Endodermal cell (in vitro differentiated cells): ENCODE results near the gene DHODH. TPM values are rescaled to one million over a fixed set of nuclear protein-coding genes. Genes with fewer than 3 reads are reported as not detected.
"Not testable (repeated sequence)": the region's sequence is repeated elsewhere in the genome, so short reads cannot be mapped to it uniquely, and the experiment has no call there.

Source experiments
- DNase-seq: peaks from one replicate; pipeline ENCODE4 v3.0.0-alpha.2; 2017
- H3K27ac ChIP-seq: 2 replicates; pipeline ENCODE4 v1.5.1; 2013; ENCODE audit warnings: mild to moderate bottlenecking, low read depth, low read length, moderate library complexity
- H3K27me3 ChIP-seq: 2 replicates; pipeline ENCODE4 v1.6.1; 2013; ENCODE audit warnings: mild to moderate bottlenecking, low read length, moderate library complexity; ENCODE audit not compliant: insufficient read depth, control insufficient read depth, poor library complexity, severe bottlenecking
- H3K36me3 ChIP-seq: 2 replicates; pipeline ENCODE4 v1.7.0; 2013; ENCODE audit warnings: mild to moderate bottlenecking, low read length, moderate library complexity; ENCODE audit not compliant: control insufficient read depth, insufficient read depth
- H3K4me1 ChIP-seq: one replicate; pipeline ENCODE4 v1.7.0; 2013; ENCODE audit warnings: low read length; ENCODE audit not compliant: control insufficient read depth, insufficient read depth
- H3K4me3 ChIP-seq: 2 replicates; pipeline ENCODE4 v1.5.1; 2013; ENCODE audit warnings: mild to moderate bottlenecking, low read length, moderate library complexity
- H3K9ac ChIP-seq: 2 replicates; pipeline ENCODE4 v1.6.1; 2013; ENCODE audit warnings: mild to moderate bottlenecking, low read length, moderate library complexity; ENCODE audit not compliant: poor library complexity, severe bottlenecking; ENCODE audit errors: extremely low read depth
- H3K9me3 ChIP-seq: 2 replicates; pipeline ENCODE4 v1.6.1; 2013; ENCODE audit warnings: mild to moderate bottlenecking, low read length, moderate library complexity; ENCODE audit not compliant: control insufficient read depth
- H3K27ac Mint-ChIP-seq: 2 replicates; pipeline ENCODE4 v1.8.0; 2020; ENCODE audit warnings: mixed read lengths
- H3K27me3 Mint-ChIP-seq: 2 replicates; pipeline ENCODE4 v1.8.0; 2021; ENCODE audit warnings: mild to moderate bottlenecking, mixed read lengths; ENCODE audit not compliant: insufficient read depth
- H3K36me3 Mint-ChIP-seq: 2 replicates; pipeline ENCODE4 v1.8.0; 2020; ENCODE audit warnings: low read depth, mixed read lengths
- H3K4me1 Mint-ChIP-seq: 2 replicates; pipeline ENCODE4 v1.8.0; 2020; ENCODE audit warnings: mixed read lengths
- H3K4me3 Mint-ChIP-seq: 2 replicates; pipeline ENCODE4 v1.8.0; 2020; ENCODE audit warnings: mild to moderate bottlenecking, moderate library complexity, mixed read lengths
- H3K9me3 Mint-ChIP-seq: 2 replicates; pipeline ENCODE4 v1.8.0; 2020; ENCODE audit warnings: mild to moderate bottlenecking, mixed read lengths
- WGBS, 2 experiments: methylation state at CpG; one replicate each; pipeline versions ENCODE4 v1.1.5 to v1.1.7; 2013; ENCODE audit warnings: missing lambda C conversion rate in 2 of 2, mixed read lengths in 1 of 2; ENCODE audit not compliant: insufficient coverage in 1 of 2, insufficient read length in 1 of 2; 5-methylcytosine and 5-hydroxymethylcytosine counted together
- total RNA-seq, 2 donors: library from RNA; stranded (reverse); fragmentation: NEBNext Ultra II Directional in 1 of 2; extraction: Animal tissue kit (Norgen Biotek cat#: 25700) in 1 of 2; gene quantifications; 2 replicates in 1 of 2; 3 replicates in 1 of 2; pipeline ENCODE4 v1.2.1, GENCODE V29; 2021
- TF ChIP-seq, protein P1 (sequence below): fragments of 200-600 bp; sonication (generic); conservative IDR thresholded peaks from 2 replicates; pipeline ENCODE4 v1.5.0; 2021; ENCODE audit warnings: antibody characterized with exemption, mild to moderate bottlenecking

Gene DHODH
- total RNA-seq, 2 donors from 2014 or later, result 15.5 to 17.4 TPM

DNA sequence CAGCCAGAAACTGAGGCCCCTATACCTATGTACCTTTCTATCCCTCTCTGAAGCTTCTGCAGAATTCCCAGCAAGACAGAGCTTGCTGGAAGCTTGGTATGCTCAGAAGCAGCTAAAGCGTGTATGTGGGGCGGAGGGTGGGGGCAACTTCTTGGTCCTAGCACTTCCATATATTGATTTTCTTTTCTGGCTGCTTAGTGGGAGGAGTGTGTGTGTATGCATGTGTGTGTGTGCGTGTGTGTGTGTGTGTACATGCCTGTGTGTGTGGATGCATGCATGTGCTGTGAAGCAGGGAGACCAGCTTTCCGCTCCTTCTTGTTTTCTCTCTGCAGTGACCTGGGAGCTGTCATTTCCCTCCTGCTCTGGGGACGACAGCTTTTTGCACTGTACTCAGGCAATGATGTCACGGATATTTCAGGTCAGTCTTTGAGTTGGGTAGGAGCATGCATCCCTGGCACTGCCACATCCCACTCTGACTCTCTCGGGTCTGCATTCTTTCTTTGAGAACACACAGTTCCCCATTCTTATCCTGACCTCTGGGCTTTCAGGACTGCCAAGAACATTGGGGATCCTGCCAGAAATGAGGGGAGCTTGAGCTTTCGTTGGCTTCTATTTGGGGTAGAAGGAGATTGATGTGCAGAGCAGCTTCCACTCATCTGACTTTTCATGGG is 65.2 kb downstream of the DHODH start:
- Histone ChIP-seq H3K9me3 (peaks cover 6% of the 10 kb centered on the region), H3K9ac (no peak overlapping the region), H3K27me3 (no peaks in the 10 kb centered on the region), H3K36me3 (no peaks in the 10 kb centered on the region), H3K27ac (no peak overlapping the region), H3K4me3 (no peak overlapping the region), H3K4me1 (no peaks in the 10 kb centered on the region)
- Mint-ChIP-seq H3K4me3 (no peak overlapping the region), H3K36me3 (no peaks in the 10 kb centered on the region), H3K27ac (no peak overlapping the region), H3K4me1 (peaks cover 24% of the 10 kb centered on the region), H3K27me3 (peaks cover 1% of the 10 kb centered on the region), H3K9me3 (no peaks in the 10 kb centered on the region)
- DNase-seq, result no peak
- 93 to 95% methylated on average over 3 to 8 of the region's 8 CpGs for WGBS, 2 experiments
- TF ChIP-seq, protein P1, sequence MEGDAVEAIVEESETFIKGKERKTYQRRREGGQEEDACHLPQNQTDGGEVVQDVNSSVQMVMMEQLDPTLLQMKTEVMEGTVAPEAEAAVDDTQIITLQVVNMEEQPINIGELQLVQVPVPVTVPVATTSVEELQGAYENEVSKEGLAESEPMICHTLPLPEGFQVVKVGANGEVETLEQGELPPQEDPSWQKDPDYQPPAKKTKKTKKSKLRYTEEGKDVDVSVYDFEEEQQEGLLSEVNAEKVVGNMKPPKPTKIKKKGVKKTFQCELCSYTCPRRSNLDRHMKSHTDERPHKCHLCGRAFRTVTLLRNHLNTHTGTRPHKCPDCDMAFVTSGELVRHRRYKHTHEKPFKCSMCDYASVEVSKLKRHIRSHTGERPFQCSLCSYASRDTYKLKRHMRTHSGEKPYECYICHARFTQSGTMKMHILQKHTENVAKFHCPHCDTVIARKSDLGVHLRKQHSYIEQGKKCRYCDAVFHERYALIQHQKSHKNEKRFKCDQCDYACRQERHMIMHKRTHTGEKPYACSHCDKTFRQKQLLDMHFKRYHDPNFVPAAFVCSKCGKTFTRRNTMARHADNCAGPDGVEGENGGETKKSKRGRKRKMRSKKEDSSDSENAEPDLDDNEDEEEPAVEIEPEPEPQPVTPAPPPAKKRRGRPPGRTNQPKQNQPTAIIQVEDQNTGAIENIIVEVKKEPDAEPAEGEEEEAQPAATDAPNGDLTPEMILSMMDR, result no peak

DNA sequence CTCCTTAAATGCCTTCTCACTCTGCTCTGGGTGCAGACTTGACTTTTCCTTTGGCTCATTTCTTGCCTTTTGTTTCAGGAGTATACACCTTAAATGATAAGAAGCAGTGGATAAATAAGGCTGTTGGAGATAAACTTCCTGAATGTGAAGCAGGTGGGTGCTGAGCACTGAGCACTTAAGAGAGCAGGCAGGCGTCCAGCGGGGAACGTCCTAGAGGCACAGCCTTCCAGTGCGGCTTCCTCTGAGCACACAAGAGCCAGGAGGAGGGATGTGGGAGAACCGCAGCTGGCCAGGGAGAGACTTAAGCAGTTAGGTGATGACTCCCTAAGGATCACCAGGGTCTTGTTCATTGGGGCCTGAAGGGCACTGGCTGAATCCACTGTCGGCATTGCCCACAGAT is 66.5 kb downstream of the DHODH start:
- not testable (repeated sequence) for H3K9ac ChIP-seq, DNase-seq, H3K4me3 Mint-ChIP-seq, H3K9me3 ChIP-seq, H3K4me1 ChIP-seq, H3K27ac ChIP-seq, H3K9me3 Mint-ChIP-seq, H3K27me3 Mint-ChIP-seq, H3K36me3 Mint-ChIP-seq, H3K27me3 ChIP-seq, H3K4me3 ChIP-seq, H3K36me3 ChIP-seq, H3K27ac Mint-ChIP-seq
- peaks cover 24% of the 10 kb centered on the region for H3K4me1 Mint-ChIP-seq
- 65% methylated on average over 2 of the region's 6 CpGs; no CpG with 5 or more reads in 1 of the 2 experiments for WGBS, 2 experiments

Other genes with a start within 250 kb of the DHODH start
- gene AP1G1, start 199.9 kb upstream of the DHODH start, total RNA-seq, result 10 to 100 TPM; 62.7 to 68.5 TPM
- 10 to 100 TPM; 28.9 to 30.7 TPM for gene ATXN1L, start 162.8 kb upstream of the DHODH start, total RNA-seq
- gene ZNF821, start 124.6 kb upstream of the DHODH start, total RNA-seq, result 10 to 100 TPM; 12.1 to 12.8 TPM
- gene IST1, start 113.2 kb upstream of the DHODH start, total RNA-seq, result 100 to 1,000 TPM; 259 to 319 TPM
- gene PKD1L3, start 8.3 kb upstream of the DHODH start, total RNA-seq, result under 1 TPM; 0.07 to 0.13 TPM
- gene HP, start 45.8 kb downstream of the DHODH start, total RNA-seq, result 1 to 10 TPM; 3.9 to 9.5 TPM
- under 1 TPM in 1 of 2 donors, not detected in 1; 0.69 TPM for gene HPR, start 54.5 kb downstream of the DHODH start, total RNA-seq
- 10 to 100 TPM; 10.6 to 13.1 TPM for gene TXNL4B, start 84.9 kb downstream of the DHODH start, total RNA-seq
- gene DHX38, start 85.1 kb downstream of the DHODH start, total RNA-seq, result 10 to 100 TPM; 66.9 to 80.1 TPM
- gene PMFBP1, start 163.4 kb downstream of the DHODH start, total RNA-seq, result 1 to 10 TPM; 2.1 to 4.1 TPM